A673 (cell line): ENCODE data around the gene PLXND1.

ENCODE experiments used
- EZH2 ChIP-seq: fragments of 200-600 bp; sonication (generic); IDR thresholded peaks from 2 replicates; pipeline ENCODE4 v1.6.1; 2017; ENCODE audit warnings: borderline replicate concordance, low read depth, mild to moderate bottlenecking, mixed read lengths, antibody characterized with exemption, low read length; ENCODE audit not compliant: poor library complexity, severe bottlenecking
- TF ChIP-seq, protein P1 (sequence below): fragments of 300-800, 200-600 bp; sonication (generic); conservative IDR thresholded peaks from 2 replicates; pipeline ENCODE4 v1.5.1; 2017; ENCODE audit warnings: low read depth, mild to moderate bottlenecking, antibody characterized with exemption, low read length, moderate library complexity, mixed read lengths

DNA sequence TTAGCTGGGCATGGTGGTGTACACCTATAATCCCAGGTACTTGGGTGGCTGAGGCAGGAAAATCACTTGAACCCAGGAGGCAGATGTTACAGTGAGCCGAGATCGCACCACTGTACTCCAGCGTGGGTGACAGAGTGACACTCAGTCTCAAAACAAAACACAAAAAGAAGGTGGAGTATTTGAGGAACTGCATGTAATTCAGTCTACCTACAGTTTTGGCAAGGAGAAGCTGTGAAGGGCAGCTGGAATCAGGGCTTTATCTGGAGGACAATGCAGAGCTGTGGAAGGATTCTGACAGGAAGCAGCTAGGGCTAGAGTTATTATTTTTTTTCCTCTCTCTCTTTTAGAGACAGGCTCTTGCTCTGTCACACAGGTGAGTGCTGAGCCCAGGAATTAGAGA, 56.7 kb downstream of the PLXND1 start:
- TF ChIP-seq, protein P1, sequence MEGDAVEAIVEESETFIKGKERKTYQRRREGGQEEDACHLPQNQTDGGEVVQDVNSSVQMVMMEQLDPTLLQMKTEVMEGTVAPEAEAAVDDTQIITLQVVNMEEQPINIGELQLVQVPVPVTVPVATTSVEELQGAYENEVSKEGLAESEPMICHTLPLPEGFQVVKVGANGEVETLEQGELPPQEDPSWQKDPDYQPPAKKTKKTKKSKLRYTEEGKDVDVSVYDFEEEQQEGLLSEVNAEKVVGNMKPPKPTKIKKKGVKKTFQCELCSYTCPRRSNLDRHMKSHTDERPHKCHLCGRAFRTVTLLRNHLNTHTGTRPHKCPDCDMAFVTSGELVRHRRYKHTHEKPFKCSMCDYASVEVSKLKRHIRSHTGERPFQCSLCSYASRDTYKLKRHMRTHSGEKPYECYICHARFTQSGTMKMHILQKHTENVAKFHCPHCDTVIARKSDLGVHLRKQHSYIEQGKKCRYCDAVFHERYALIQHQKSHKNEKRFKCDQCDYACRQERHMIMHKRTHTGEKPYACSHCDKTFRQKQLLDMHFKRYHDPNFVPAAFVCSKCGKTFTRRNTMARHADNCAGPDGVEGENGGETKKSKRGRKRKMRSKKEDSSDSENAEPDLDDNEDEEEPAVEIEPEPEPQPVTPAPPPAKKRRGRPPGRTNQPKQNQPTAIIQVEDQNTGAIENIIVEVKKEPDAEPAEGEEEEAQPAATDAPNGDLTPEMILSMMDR, result no peak
- no peak for TF ChIP-seq EZH2
